ENCODE measurements around the gene MAGI3. TPM values are rescaled to one million over a fixed set of nuclear protein-coding genes. Genes with fewer than 3 reads are reported as not detected.

Gene MAGI3
- total and polyA plus RNA-seq, 4 experiments from 2014 or later, result 3.5 to 6.7 (median 5.5) TPM

- H3K9me3 Mint-ChIP-seq, result no peaks in the 10 kb centered on the region
- no peaks in the 10 kb centered on the region for H3K36me3 ChIP-seq (ENCODE audit: insufficient read depth, low read length)
- peak overlapping the region in 3 of 7 donors; percentile 3 to 58 (median 29) for H3K27ac Mint-ChIP-seq
- no peak overlapping the region for H3K27ac ChIP-seq (ENCODE audit: low read depth, low read length)
- intact Hi-C loops (cut with micrococcal nuclease), result no loop called here
- H3K4me1 Mint-ChIP-seq, result no peaks in the 10 kb centered on the region
- POLR2A ChIA-PET (ENCODE audit: partially characterized antibody), result no interaction called here
- H3K4me3 ChIP-seq (ENCODE audit: low read length in 2 of 2), result no peak overlapping the region
- no peaks in the 10 kb centered on the region for H3K36me3 Mint-ChIP-seq
- no peaks in the 10 kb centered on the region for H3K9me3 ChIP-seq (ENCODE audit: control insufficient read depth in 1 of 2, low read length in 2 of 2)
- CTCF ChIA-PET (ENCODE audit: partially characterized antibody), result interaction anchor here (1.9 to 7.8 kb wide), 2 partner anchors 534 to 602 kb away, joined by 10 to 75 read pairs; partner anchors contain the start of gene LRIG2
- H3K27me3 ChIP-seq (ENCODE audit: insufficient read depth, low read length), result no peaks in the 10 kb centered on the region
- no peak overlapping the region for H3K4me3 Mint-ChIP-seq
- H3K4me1 ChIP-seq (ENCODE audit: insufficient read depth, low read length), result no peaks in the 10 kb centered on the region
- DNase-seq, result no peak
- H3K27me3 Mint-ChIP-seq, result no peaks in the 10 kb centered on the region
Observed at GRCh38 chr1:113675302-113675701, 285.0 kb downstream of the MAGI3 start.

GRCh38 chr1:113676524-113676923, 286.2 kb downstream of the MAGI3 start:
- Histone ChIP-seq H3K27me3 (ENCODE audit: insufficient read depth, low read length) (no peaks in the 10 kb centered on the region), H3K36me3 (ENCODE audit: insufficient read depth, low read length) (no peaks in the 10 kb centered on the region), H3K4me1 (ENCODE audit: insufficient read depth, low read length) (no peaks in the 10 kb centered on the region), H3K4me3 (ENCODE audit: low read length in 2 of 2) (no peak overlapping the region), H3K27ac (ENCODE audit: low read depth, low read length) (no peak overlapping the region), H3K9me3 (ENCODE audit: control insufficient read depth in 1 of 2, low read length in 2 of 2) (no peaks in the 10 kb centered on the region)
- Mint-ChIP-seq H3K36me3 (no peaks in the 10 kb centered on the region), H3K27ac (peak overlapping the region in 1 of 7 donors; percentile 2), H3K27me3 (no peaks in the 10 kb centered on the region), H3K4me3 (no peak overlapping the region), H3K4me1 (peaks cover 0 to 2% (median under 1%) of the 10 kb centered on the region in 4 donors), H3K9me3 (no peaks in the 10 kb centered on the region)
- intact Hi-C loops (cut with micrococcal nuclease), result no loop called here
- DNase-seq, result no peak
- CTCF ChIA-PET (ENCODE audit: partially characterized antibody), result interaction anchor here (0.8 to 7.8 kb wide), 6 partner anchors 10 to 960 kb away, joined by 3 to 75 read pairs (median 4); partner anchors contain the start of gene LRIG2
- POLR2A ChIA-PET (ENCODE audit: partially characterized antibody), result no interaction called here

GRCh38 chr1:113677250-113678158, 287.2 kb downstream of the MAGI3 start:
- Mint-ChIP-seq H3K9me3 (no peaks in the 10 kb centered on the region), H3K4me1 (peaks cover 0 to 2% (median under 1%) of the 10 kb centered on the region in 4 donors), H3K36me3 (peaks cover 0 to 2% of the 10 kb centered on the region in 2 donors), H3K4me3 (no peak overlapping the region), H3K27me3 (no peaks in the 10 kb centered on the region), H3K27ac (no peak overlapping the region)
- ChIA-PET CTCF (ENCODE audit: partially characterized antibody) (interaction anchor here (0.7 to 7.8 kb wide), 9 partner anchors 10 to 961 kb away, joined by 3 to 75 read pairs (median 4); partner anchors contain the start of genes LRIG2 and PPM1J), POLR2A (ENCODE audit: partially characterized antibody) (interaction anchor here (0.6 kb wide), 1 partner anchor 262 kb away, joined by 3 read pairs; no protein-coding TSS in a partner anchor)
- intact Hi-C loops (cut with micrococcal nuclease), result loop anchor here (1.0 to 2.0 kb wide), 3 partner anchors 537 to 961 kb away; partner anchors contain the start of gene LRIG2
- no peaks in the 10 kb centered on the region for H3K36me3 ChIP-seq (ENCODE audit: insufficient read depth, low read length)
- H3K4me3 ChIP-seq (ENCODE audit: low read length in 2 of 2), result no peak overlapping the region
- no peaks in the 10 kb centered on the region for H3K9me3 ChIP-seq (ENCODE audit: control insufficient read depth in 1 of 2, low read length in 2 of 2)
- H3K4me1 ChIP-seq (ENCODE audit: insufficient read depth, low read length), result no peaks in the 10 kb centered on the region
- peak in 4 of 5 donors; percentile 16 to 29 (median 28) for DNase-seq
- no peak overlapping the region for H3K27ac ChIP-seq (ENCODE audit: low read depth, low read length)
- no peaks in the 10 kb centered on the region for H3K27me3 ChIP-seq (ENCODE audit: insufficient read depth, low read length)

- no peak overlapping the region for H3K27ac ChIP-seq (ENCODE audit: low read depth, low read length)
- H3K36me3 Mint-ChIP-seq, result peaks cover 4 to 6% of the 10 kb centered on the region in 2 donors
- intact Hi-C loops (cut with micrococcal nuclease), result loop anchor here (1.0 to 2.0 kb wide), 3 partner anchors 538 to 962 kb away; partner anchors contain the start of gene LRIG2
- no peaks in the 10 kb centered on the region for H3K9me3 ChIP-seq (ENCODE audit: control insufficient read depth in 1 of 2, low read length in 2 of 2)
- no peaks in the 10 kb centered on the region for H3K27me3 ChIP-seq (ENCODE audit: insufficient read depth, low read length)
- ChIA-PET CTCF (ENCODE audit: partially characterized antibody) (interaction anchor here (0.7 to 7.8 kb wide), 5 partner anchors 9 to 962 kb away, joined by 3 to 75 read pairs (median 4); partner anchors contain the start of gene PPM1J), POLR2A (ENCODE audit: partially characterized antibody) (interaction anchor here (0.6 kb wide), 1 partner anchor 261 kb away, joined by 3 read pairs; no protein-coding TSS in a partner anchor)
- no peak overlapping the region for H3K4me3 ChIP-seq (ENCODE audit: low read length in 2 of 2)
- H3K4me1 ChIP-seq (ENCODE audit: insufficient read depth, low read length), result no peaks in the 10 kb centered on the region
- no peak for DNase-seq
- peaks cover 0 to 2% (median under 1%) of the 10 kb centered on the region in 4 donors for H3K4me1 Mint-ChIP-seq
- H3K27me3 Mint-ChIP-seq, result no peaks in the 10 kb centered on the region
- no peak overlapping the region for H3K4me3 Mint-ChIP-seq
- H3K27ac Mint-ChIP-seq, result peak overlapping the region in 1 of 7 donors; percentile 20
- H3K36me3 ChIP-seq (ENCODE audit: insufficient read depth, low read length), result no peaks in the 10 kb centered on the region
- no peaks in the 10 kb centered on the region for H3K9me3 Mint-ChIP-seq
Observed at GRCh38 chr1:113678159-113678469, 287.8 kb downstream of the MAGI3 start.

- no peaks in the 10 kb centered on the region for H3K36me3 ChIP-seq (ENCODE audit: insufficient read depth, low read length)
- Mint-ChIP-seq H3K27me3 (no peaks in the 10 kb centered on the region), H3K36me3 (peaks cover 10 to 12% of the 10 kb centered on the region in 2 donors), H3K4me1 (peaks cover 0 to 2% (median under 1%) of the 10 kb centered on the region in 4 donors), H3K9me3 (no peaks in the 10 kb centered on the region), H3K4me3 (no peak overlapping the region), H3K27ac (no peak overlapping the region)
- no peak overlapping the region for H3K27ac ChIP-seq (ENCODE audit: low read depth, low read length)
- H3K4me1 ChIP-seq (ENCODE audit: insufficient read depth, low read length), result no peaks in the 10 kb centered on the region
- DNase-seq, result no peak
- ChIA-PET CTCF (ENCODE audit: partially characterized antibody) (interaction anchor here (2.0 to 7.8 kb wide), 2 partner anchors 540 to 609 kb away, joined by 4 to 75 read pairs; partner anchors contain the start of gene LRIG2), POLR2A (ENCODE audit: partially characterized antibody) (no interaction called here)
- intact Hi-C loops (cut with micrococcal nuclease), result no loop called here
- no peaks in the 10 kb centered on the region for H3K27me3 ChIP-seq (ENCODE audit: insufficient read depth, low read length)
- no peaks in the 10 kb centered on the region for H3K9me3 ChIP-seq (ENCODE audit: control insufficient read depth in 1 of 2, low read length in 2 of 2)
- no peak overlapping the region for H3K4me3 ChIP-seq (ENCODE audit: low read length in 2 of 2)
Observed at GRCh38 chr1:113681596-113682337, 291.5 kb downstream of the MAGI3 start.

- no peak overlapping the region for H3K27ac ChIP-seq (ENCODE audit: low read depth, low read length)
- Mint-ChIP-seq H3K27me3 (no peaks in the 10 kb centered on the region), H3K4me3 (peak overlapping the region in 1 of 8 donors; percentile 15), H3K4me1 (peaks cover 0 to 2% (median under 1%) of the 10 kb centered on the region in 4 donors), H3K9me3 (no peaks in the 10 kb centered on the region), H3K36me3 (peaks cover 10 to 12% of the 10 kb centered on the region in 2 donors), H3K27ac (peak overlapping the region in 2 of 7 donors; percentile 32 to 51)
- no peaks in the 10 kb centered on the region for H3K27me3 ChIP-seq (ENCODE audit: insufficient read depth, low read length)
- intact Hi-C loops (cut with micrococcal nuclease), result no loop called here
- DNase-seq, result no peak
- no peaks in the 10 kb centered on the region for H3K4me1 ChIP-seq (ENCODE audit: insufficient read depth, low read length)
- no peak overlapping the region for H3K4me3 ChIP-seq (ENCODE audit: low read length in 2 of 2)
- no peaks in the 10 kb centered on the region for H3K36me3 ChIP-seq (ENCODE audit: insufficient read depth, low read length)
- no peaks in the 10 kb centered on the region for H3K9me3 ChIP-seq (ENCODE audit: control insufficient read depth in 1 of 2, low read length in 2 of 2)
- ChIA-PET CTCF (ENCODE audit: partially characterized antibody) (interaction anchor here (1.0 to 1.2 kb wide), 2 partner anchors 13 to 965 kb away, joined by 3 to 4 read pairs; no protein-coding TSS in a partner anchor), POLR2A (ENCODE audit: partially characterized antibody) (no interaction called here)
Observed at GRCh38 chr1:113683384-113684152, 293.3 kb downstream of the MAGI3 start.
